ENCODE measurements around the gene CAMSAP1.

Gene CAMSAP1

GRCh38 chr9:135937521-135938489 lies 30.5 kb upstream of the CAMSAP1 start:
- DNase-seq, result no peak

GRCh38 chr9:135933114-135933513 lies 25.8 kb upstream of the CAMSAP1 start:
- no peak for DNase-seq

DNA sequence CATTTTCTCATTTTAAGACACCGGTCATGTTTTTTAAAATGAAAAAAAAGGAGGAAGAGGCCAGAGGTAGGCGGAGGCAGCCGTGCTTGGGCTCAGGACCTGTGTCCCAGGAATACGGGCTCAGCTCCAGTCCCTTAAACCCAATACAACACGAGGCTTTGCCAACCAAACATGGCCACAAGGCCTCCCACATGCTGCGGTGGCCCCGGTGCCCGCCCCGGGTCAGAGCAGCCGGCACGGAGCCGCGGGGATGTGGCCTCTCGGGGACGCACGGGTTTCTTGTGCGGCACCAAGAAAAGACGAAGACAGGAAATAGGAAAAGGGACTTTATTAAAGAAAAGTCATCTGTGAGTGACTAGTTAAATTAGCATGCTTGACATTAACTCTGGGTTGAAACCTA lies 25.3 kb upstream of the CAMSAP1 start:
- DNase-seq, result no peak

GRCh38 chr9:135931349-135931820 lies 24.0 kb upstream of the CAMSAP1 start:
- DNase-seq, result no peak

- no peak for DNase-seq
These were observed 23.4 kb upstream of the CAMSAP1 start for GRCh38 chr9:135930446-135931345.

GRCh38 chr9:135929656-135930445 lies 22.5 kb upstream of the CAMSAP1 start:
- DNase-seq, result peak; percentile 64

GRCh38 chr9:135928731-135929655 lies 21.6 kb upstream of the CAMSAP1 start:
- DNase-seq, result no peak

DNA sequence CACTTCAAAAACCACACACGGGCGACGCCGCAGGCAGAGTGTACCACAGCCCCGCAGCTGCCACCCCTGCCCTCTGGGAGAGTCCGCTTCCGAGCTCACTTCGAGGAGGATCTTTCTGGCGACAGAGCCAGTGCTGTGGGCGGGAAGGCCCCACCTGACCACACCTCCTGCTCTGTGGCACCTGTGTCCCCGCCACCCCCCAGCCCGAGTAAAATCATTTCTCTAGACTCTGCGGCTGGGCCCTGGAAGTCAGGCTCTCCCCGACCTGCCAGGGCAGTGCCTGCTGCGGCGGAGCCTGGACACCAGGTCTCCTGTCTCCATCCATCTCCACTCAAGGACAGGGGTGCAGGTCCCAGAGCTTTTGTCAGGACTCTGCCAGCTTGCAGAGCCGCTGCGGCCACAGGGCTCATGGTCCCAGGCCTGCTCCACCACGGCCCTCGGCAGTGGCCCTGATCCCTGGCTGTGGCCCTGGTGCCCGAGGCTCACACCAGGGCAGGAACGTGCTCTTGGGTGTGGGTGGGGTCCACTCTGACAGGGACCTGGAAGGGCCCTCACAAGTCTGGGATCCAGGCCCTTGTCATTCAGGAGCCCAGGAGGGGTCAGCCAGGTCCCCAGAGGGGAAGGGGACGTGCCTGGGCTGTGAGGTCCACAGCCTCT lies 20.9 kb upstream of the CAMSAP1 start:
- no peak for DNase-seq

DNA sequence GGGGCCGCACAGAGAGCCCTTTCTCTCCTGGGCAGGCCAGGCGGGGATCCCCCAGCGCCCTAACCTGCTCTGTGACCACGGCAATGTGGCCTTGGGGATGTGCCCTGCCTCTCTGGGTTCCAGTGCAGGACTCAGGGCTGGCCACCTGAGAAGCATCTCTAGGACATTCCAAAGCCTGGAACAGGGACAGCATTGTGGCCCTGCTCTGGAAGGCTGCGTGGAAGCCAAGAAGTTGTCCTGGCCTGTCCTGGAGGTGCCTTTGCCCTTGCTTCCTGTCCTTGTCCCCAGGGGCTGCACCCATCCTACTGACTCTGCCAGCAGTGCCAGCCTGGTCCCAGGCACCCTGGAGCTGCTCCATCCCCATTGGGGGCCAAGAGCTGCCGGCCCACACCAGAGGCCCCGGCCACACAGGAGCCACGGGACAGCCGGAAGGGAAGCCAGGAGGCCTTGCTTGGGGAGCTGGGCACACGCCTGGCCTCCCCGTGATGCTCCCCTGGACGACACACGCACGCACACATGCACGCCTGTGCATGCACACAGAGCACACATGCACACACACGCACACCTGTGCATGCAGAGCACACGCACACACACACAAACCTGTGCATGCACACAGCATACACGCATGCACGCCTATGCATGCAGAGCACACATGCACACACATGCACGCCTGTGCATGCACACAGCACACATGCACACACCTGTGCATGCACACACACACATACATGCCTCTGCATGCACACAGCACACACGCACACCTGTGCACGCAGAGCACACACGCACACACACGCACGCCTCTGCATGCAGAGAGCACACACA lies 20.1 kb upstream of the CAMSAP1 start:
- DNase-seq, result no peak

DNA sequence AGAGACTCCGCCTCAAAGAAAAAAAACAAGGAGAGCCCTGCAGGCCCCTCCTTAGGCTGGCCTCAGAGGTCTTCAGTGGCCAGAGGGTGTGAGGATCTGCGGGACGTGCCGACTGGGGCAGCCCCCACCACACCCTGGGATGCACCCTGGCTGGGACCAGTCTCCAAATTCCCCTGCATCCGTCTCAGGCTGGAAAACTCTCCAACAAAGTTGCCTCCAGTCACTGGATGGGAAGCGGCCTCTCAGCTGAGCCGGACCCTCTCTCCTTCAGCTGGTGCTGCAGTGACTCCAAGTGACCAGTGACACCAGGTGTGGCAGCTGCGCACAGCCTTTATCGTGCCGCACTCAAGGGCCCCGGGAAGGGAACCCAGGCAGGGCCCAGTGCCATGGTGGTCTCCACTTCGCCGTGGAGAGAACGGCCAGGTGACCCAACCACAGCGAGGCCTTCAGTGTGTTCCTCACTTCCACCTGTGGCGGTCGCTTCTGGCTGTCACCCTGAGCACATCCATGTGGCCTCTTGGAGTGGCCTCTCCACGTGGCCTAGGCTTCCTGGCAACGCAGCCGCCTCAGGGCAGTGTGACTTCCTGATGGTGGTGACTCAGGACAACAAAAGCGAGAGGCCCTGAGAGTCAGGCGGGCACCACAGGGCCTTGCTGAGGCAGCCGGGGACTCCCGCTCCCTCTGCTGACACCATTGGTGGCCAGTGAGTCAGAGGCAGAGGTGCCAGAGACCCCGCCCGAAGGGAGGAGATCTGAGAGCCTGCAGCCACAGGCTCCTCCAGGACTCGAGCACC lies 19.3 kb upstream of the CAMSAP1 start:
- peak; percentile 92 for DNase-seq

DNA sequence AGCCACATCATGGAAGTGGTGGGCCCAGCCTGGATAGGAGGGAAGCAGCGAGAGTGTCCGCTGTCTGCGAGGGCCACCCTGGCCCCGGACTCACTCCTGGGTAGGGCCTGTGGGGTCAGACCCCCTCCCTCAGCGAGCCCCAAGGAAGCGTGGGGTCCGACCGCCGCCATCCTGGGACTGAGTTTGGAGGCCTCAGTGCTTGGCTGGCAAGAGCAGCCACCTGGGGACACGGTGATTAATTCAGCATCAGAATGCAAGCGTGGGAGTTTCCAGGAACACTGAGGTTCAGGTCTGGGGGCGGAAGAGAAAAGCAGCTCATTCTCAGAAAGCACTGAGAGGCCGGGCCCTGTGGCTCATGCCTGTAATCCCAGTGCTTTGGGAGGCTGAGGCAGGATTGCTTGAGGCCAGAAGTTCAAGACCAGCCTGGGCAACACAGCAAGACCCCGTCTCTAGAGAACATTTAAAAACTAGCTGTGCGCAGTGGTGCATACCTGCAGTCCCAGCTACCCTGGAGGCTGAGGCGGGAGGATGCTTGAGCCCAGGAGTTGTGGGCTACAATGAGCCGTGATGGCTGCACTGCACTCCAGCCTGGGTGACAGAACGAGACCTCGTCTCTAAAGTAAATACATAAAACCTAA lies 18.3 kb upstream of the CAMSAP1 start:
- no peak for DNase-seq

DNA sequence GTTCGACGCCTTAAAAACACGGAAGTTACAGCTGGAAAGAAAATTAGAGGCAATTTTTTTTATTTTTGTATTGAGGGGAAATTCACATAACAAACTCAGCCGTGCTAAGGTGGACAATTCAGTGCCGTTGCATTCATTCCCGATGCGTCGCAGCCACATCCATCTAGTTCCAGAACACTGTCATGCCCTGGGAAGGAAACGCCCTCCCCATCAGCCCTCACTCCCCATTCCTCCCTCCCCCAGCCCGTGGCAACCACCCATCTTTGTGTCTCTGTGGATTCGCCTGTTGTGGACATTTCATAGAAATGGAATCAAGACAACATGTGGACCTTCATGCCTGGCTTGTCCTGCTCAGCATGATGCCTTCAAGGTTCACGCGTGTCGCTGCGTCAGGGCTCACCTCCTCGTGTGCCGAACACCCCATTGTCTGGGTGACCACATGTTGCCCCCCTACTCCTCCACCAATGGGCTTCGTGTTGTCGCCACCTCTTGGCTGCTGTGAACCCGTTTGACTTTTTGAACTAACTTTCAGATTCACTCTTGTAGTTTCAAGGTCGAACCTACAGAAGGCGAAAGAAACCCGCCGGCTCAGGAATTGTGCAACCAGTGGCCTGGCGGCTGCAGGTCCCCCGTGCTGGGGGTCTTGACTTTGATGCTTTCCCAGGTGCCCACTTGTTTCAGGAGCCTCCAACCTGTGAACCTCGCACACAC lies 17.4 kb upstream of the CAMSAP1 start:
- DNase-seq, result no peak

DNA sequence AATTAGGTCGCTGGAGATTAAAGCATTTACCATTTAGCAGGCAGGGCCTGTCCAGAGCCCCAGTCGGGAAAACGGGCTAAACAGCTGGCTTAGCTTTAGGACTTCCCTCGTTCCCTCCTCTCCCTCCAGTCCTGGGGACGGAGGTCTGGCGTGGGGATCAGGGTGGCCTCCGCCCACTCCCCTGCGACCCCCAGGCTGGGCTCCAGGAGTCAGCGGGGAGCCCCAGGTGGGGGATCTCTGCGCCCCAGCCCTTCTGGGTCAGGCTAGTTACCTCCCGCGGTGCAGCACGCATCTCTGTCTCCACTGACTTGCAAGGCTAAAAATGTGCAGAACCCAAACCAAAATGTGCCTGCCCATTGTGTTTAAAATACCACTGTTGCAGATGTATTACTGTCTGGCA lies 16.2 kb upstream of the CAMSAP1 start:
- DNase-seq, result no peak

- DNase-seq, result no peak
These were observed 14.5 kb upstream of the CAMSAP1 start for GRCh38 chr9:135921749-135922310.

GRCh38 chr9:135920973-135921585 lies 13.7 kb upstream of the CAMSAP1 start:
- no peak for DNase-seq

DNA sequence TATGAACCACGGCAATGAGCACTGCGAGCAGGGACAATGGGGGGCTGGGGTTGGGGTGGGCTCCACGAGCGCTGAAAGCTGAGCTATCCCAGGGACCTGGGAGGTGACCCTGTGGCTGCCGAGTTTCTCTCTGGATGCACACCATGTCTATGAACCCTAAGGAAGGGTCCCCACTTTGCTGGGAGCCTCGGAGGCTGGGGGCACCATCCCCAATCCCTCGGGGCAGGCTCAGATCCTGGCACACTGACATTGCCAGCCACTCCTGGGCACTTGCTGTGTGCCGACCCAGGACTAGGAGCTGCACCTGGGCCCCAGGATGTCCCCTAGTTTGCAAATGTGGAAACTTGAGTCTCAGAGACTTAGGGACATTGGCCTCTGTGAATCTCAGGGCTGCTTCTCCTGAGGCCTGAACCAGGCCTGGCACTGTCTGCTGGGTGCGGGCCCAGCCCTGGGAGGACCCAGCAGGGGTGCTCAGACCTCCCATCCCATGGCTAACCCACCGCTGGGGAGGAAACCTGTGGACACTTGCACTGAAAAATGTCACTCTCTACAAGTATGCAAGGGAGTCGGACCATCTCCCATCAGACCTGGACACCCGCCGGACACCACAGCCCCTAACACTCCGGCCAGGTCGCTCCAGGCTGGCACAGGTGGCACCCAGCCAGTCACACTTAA lies 13.0 kb upstream of the CAMSAP1 start:
- DNase-seq, result no peak
